GM12878 (cell line): ENCODE data around the gene FAM210A.

Experiments
- ASH2L ChIP-seq: fragments of 300-600, 200-600 bp; sonication (generic); IDR thresholded peaks from 2 replicates; pipeline ENCODE4 v1.6.1; 2017; ENCODE audit warnings: low read depth, mild to moderate bottlenecking, borderline replicate concordance
- CEBPB ChIP-seq, 2 experiments: fragments of 150-350 bp in 1 of 2; IDR thresholded peaks; 2 replicates each; pipeline ENCODE4 v1.6.1; 2012 to 2014; ENCODE audit warnings: low read depth in 2 of 2, low read length in 2 of 2, borderline replicate concordance in 1 of 2, inconsistent platforms in 1 of 2
- CTCF ChIP-seq, 3 experiments: IDR thresholded peaks in 2 of 3; conservative IDR thresholded peaks in 1 of 3; 2 replicates each; pipeline ENCODE4 v1.5.1; 2011; ENCODE audit warnings: low read depth in 3 of 3, low read length in 3 of 3, mild to moderate bottlenecking in 3 of 3, control low read depth in 2 of 3, moderate library complexity in 2 of 3, inconsistent platforms in 1 of 3, mixed read lengths in 1 of 3; ENCODE audit not compliant: control insufficient read depth in 2 of 3, insufficient read depth in 1 of 3; ENCODE audit errors: extremely low read depth in 1 of 3
- E2F4 ChIP-seq: IDR thresholded peaks from 2 replicates; pipeline ENCODE4 v1.6.1; 2012; ENCODE audit warnings: low read depth, low read length, improper control_type of control experiment
- EZH2 ChIP-seq: IDR thresholded peaks from 2 replicates; pipeline ENCODE4 v1.6.1; 2012; ENCODE audit warnings: low read depth, mild to moderate bottlenecking, control low read depth, inconsistent platforms, low read length, borderline replicate concordance; ENCODE audit not compliant: control insufficient read depth
- MAX ChIP-seq: IDR thresholded peaks from 2 replicates; pipeline ENCODE4 v1.6.1; 2012; ENCODE audit warnings: low read depth, low read length, improper control_type of control experiment
- NR2C1 ChIP-seq: fragments of 450-650 bp; IDR thresholded peaks from 2 replicates; pipeline ENCODE4 v1.6.1; 2017; ENCODE audit warnings: antibody characterized with exemption, mild to moderate bottlenecking, moderate library complexity
- POLR2A ChIP-seq: IDR thresholded peaks from 2 replicates; pipeline ENCODE4 v1.6.1; 2011; ENCODE audit warnings: low read depth, mild to moderate bottlenecking, low read length
- TCF12 ChIP-seq: IDR thresholded peaks from 2 replicates; pipeline ENCODE4 v1.6.1; 2011; ENCODE audit warnings: low read depth, mild to moderate bottlenecking, low read length
- TCF7 ChIP-seq: IDR thresholded peaks from 2 replicates; pipeline ENCODE4 v1.6.1; 2014; ENCODE audit warnings: antibody characterized with exemption, borderline replicate concordance
- ZBTB33 ChIP-seq: fragments of 450-650 bp; IDR thresholded peaks from 2 replicates; pipeline ENCODE4 v1.6.1; 2017; ENCODE audit warnings: mild to moderate bottlenecking
- ZNF592 ChIP-seq: fragments of 450-650 bp; IDR thresholded peaks from 2 replicates; pipeline ENCODE4 v1.6.1; 2017; ENCODE audit warnings: mild to moderate bottlenecking, moderate library complexity

GRCh38 chr18:13661779-13662256, 64.5 kb downstream of the FAM210A start:
- TF ChIP-seq EZH2 (no peak), CTCF (IDR thresholded peaks at IDR 0.05 in 2 of 3, conservative IDR thresholded peaks at IDR 0.05 in 1 of 3; ENCODE audit: control insufficient read depth in 2 of 3, extremely low read depth in 1 of 3, insufficient read depth in 1 of 3, low read depth in 3 of 3, low read length in 3 of 3) (no peak), ZBTB33 (no peak), NR2C1 (no peak), ASH2L (no peak), MAX (no peak), CEBPB (IDR thresholded peaks at IDR 0.05; ENCODE audit: borderline replicate concordance in 1 of 2, low read depth in 2 of 2, low read length in 2 of 2) (no peak), E2F4 (no peak), ZNF592 (no peak), TCF7 (no peak), POLR2A (no peak), TCF12 (no peak)
